CD4-positive, alpha-beta T cell treated with Interleukin-4 for 4 hours (primary cell): ENCODE measurements around the gene GRIK4.
"Not testable (repeated sequence)": the region's sequence is repeated elsewhere in the genome, so short reads cannot be mapped to it uniquely, and the experiment has no call there.

ENCODE experiments used
- DNase-seq: peaks from one replicate; pipeline ENCODE4 v3.0.0-alpha.2; 2020

The GRIK4 gene

GRCh38 chr11:121029153-121029552, 517.6 kb downstream of the GRIK4 start:
- no peak for DNase-seq

- DNase-seq, result no peak
These were observed 518.4 kb downstream of the GRIK4 start for GRCh38 chr11:121029813-121030445.

- DNase-seq, result no peak
These were observed 519.6 kb downstream of the GRIK4 start for GRCh38 chr11:121031167-121031566.

- DNase-seq, result not testable (repeated sequence)
These were observed 520.1 kb downstream of the GRIK4 start for GRCh38 chr11:121031648-121032047.

- DNase-seq, result no peak
These were observed 521.0 kb downstream of the GRIK4 start for GRCh38 chr11:121032546-121032945.

GRCh38 chr11:121033635-121034034, 522.1 kb downstream of the GRIK4 start:
- DNase-seq, result no peak

- DNase-seq, result no peak
These were observed 523.7 kb downstream of the GRIK4 start for GRCh38 chr11:121035169-121035755.

GRCh38 chr11:121035780-121036179, 524.2 kb downstream of the GRIK4 start:
- no peak for DNase-seq

GRCh38 chr11:121037016-121037415, 525.5 kb downstream of the GRIK4 start:
- DNase-seq, result no peak
